Loucy (cell line): ENCODE measurements around the gene C2CD3.

Experiments used
- H2AFZ ChIP-seq: fragments of 200-600 bp; sonication (generic); 2 replicates; pipeline ENCODE4 v1.6.0; 2016; ENCODE audit warnings: antibody characterized with exemption, mild to moderate bottlenecking, low read length, moderate library complexity
- H3F3A ChIP-seq: fragments of 200-600 bp; 2 replicates; pipeline ENCODE4 v1.6.0; 2016; ENCODE audit warnings: antibody characterized with exemption, low read depth, mild to moderate bottlenecking
- H3K27me3 ChIP-seq: fragments of 200-600 bp; sonication (generic); 2 replicates; pipeline ENCODE4 v1.6.1; 2014; ENCODE audit warnings: low read length, mild to moderate bottlenecking; ENCODE audit not compliant: insufficient read depth, poor library complexity, severe bottlenecking
- H3K36me3 ChIP-seq: fragments of 200-600 bp; sonication (generic); 2 replicates; pipeline ENCODE4 v1.6.1; 2016; ENCODE audit warnings: low read length; ENCODE audit not compliant: insufficient read depth
- H3K4me1 ChIP-seq: fragments of 200-600 bp; sonication (generic); 2 replicates; pipeline ENCODE4 v1.5.1; 2014; ENCODE audit warnings: low read length, mild to moderate bottlenecking; ENCODE audit not compliant: insufficient read depth, poor library complexity, severe bottlenecking
- H3K4me2 ChIP-seq: fragments of 200-600 bp; sonication (generic); 2 replicates; pipeline ENCODE4 v1.6.0; 2014; ENCODE audit warnings: antibody characterized with exemption, low read length, low read depth, mild to moderate bottlenecking; ENCODE audit not compliant: poor library complexity, severe bottlenecking
- H3K4me3 ChIP-seq: fragments of 200-600 bp; sonication (generic); 2 replicates; pipeline ENCODE4 v1.5.1; 2014; ENCODE audit warnings: low read length, mild to moderate bottlenecking, mixed read lengths; ENCODE audit not compliant: poor library complexity, severe bottlenecking
- H3K79me2 ChIP-seq: fragments of 200-600 bp; sonication (generic); 2 replicates; pipeline ENCODE4 v1.6.1; 2014; ENCODE audit warnings: low read length; ENCODE audit not compliant: insufficient read depth
- H3K9ac ChIP-seq: fragments of 200-600 bp; sonication (generic); 2 replicates; pipeline ENCODE4 v1.6.0; 2014; ENCODE audit warnings: mild to moderate bottlenecking, low read depth, low read length, moderate library complexity; ENCODE audit not compliant: poor library complexity, severe bottlenecking
- H3K9me2 ChIP-seq: fragments of 200-600 bp; sonication (generic); replicated peaks from 2 replicates; pipeline ENCODE4 v1.6.1; 2016; ENCODE audit warnings: low read depth, low read length, mixed read lengths
- H3K9me3 ChIP-seq: fragments of 200-600 bp; sonication (generic); 2 replicates; pipeline ENCODE4 v1.6.1; 2014; ENCODE audit warnings: mild to moderate bottlenecking, antibody characterized with exemption, low read length, low read depth; ENCODE audit not compliant: insufficient read depth
- H4K20me1 ChIP-seq: fragments of 200-600 bp; sonication (generic); 2 replicates; pipeline ENCODE4 v1.6.0; 2014; ENCODE audit warnings: antibody characterized with exemption, low read length, mild to moderate bottlenecking; ENCODE audit not compliant: insufficient read depth, poor library complexity, severe bottlenecking
- CTCF ChIP-seq: fragments of 200-600 bp; sonication (generic); conservative IDR thresholded peaks from 2 replicates; pipeline ENCODE4 v1.5.1; 2014; ENCODE audit warnings: mild to moderate bottlenecking, antibody characterized with exemption, low read length
- EZH2phosphoT487 ChIP-seq: fragments of 200-600 bp; IDR thresholded peaks from 2 replicates; pipeline ENCODE4 v1.6.1; 2018; ENCODE audit warnings: antibody characterized with exemption, mild to moderate bottlenecking, moderate library complexity, borderline replicate concordance

Gene C2CD3

DNA sequence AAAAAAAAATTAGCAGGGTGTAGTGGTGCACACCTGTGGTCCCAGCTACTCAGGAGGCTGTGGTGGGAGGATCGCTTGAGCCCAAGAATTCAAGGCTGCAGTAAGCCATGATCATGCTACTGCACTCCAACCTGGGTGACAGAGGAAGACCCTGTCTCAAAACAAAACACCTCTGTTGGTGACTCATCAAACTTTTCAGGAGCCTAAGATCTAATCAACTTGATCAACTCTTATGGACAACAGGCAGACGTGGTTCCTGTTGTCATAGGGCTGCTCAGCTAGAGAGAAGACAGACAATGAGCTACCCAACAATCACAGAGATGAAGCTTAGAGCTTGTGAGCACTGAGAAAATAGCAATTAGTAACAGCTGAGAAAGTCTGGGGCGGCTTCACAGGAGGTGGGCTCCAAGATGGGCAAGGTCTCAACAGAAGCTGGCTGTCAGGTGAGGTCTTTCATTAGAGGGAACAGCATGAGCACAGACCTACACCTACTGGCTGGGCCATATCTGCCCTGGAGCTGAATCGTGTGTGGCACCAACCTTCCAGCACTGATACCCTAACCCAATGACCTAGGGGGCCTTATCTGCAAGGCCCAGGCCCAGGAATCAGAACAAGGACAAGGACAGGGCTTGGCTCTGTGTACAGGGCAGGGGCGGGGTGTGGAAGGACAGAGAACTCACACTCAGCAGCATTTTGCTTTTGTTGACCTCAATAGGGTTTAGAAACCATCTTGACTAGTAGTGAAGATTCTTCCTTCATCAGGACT lies 154.7 kb downstream of the C2CD3 start:
- H2AFZ ChIP-seq: no peak overlapping the region

DNA sequence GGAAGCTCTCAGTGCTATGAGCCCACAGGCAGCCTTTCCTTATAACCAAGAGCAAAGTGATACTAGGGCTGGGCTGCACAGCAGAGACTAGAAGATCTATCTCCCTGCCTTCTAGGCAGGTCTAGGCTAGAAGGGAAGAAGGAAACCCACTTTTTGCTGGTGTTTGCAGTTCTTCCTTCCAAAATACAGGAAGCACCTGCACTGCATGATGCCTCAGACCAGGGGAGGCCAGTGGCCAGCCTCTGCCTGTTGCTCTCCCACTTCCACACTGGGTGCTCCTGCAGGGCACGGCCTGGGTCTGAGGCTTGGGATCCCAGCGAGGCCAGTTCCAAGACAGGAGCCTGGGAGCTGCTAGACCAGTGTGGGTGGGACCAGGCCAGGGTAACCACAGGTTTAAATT lies 155.9 kb downstream of the C2CD3 start:
- Histone ChIP-seq H3K36me3 (peaks cover 9% of the 10 kb centered on the region; the same call in 1 of the 2 replicates), H3K79me2 (no peaks in the 10 kb centered on the region)

More for the DNA sequence above, 154.7 kb downstream of the C2CD3 start:
- H3K27me3 ChIP-seq: no peaks in the 10 kb centered on the region
- H3K79me2 ChIP-seq: no peaks in the 10 kb centered on the region
- no peaks in the 10 kb centered on the region for H3K9me2 ChIP-seq
- H4K20me1 ChIP-seq: no peaks in the 10 kb centered on the region
- H3K4me1 ChIP-seq: peaks cover 54% of the 10 kb centered on the region
- no peak overlapping the region for H3K4me3 ChIP-seq
- H3K36me3 ChIP-seq: peaks cover 9% of the 10 kb centered on the region; the same call in 1 of the 2 replicates
- H3K9me3 ChIP-seq: no peaks in the 10 kb centered on the region
- H3K9ac ChIP-seq: no peak overlapping the region
- H3F3A ChIP-seq: no peaks in the 10 kb centered on the region
- H3K4me2 ChIP-seq: no peak overlapping the region
- TF ChIP-seq CTCF (no peak), EZH2phosphoT487 (no peak)

DNA sequence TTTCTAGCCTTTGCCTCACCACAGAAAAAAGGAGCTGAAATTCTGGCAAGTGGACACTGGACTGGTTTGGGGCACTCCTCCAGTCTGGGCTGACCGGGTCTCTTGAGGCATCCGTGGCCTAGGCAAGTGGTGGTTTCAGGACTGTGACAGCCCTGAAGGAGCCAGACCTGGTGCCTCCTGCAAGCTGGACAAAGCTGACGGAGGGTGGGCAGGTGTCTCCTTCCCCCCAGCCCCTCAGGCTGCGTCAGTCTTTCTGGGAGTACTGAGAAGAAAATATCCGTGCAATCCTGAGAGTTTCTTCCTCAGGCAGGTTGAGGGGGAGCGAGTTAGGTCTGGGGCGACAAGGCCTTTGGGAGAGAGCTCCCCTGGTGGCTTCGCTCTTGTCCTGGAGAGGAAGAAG lies 157.7 kb downstream of the C2CD3 start:
- Histone ChIP-seq H3K4me1 (peaks cover 42% of the 10 kb centered on the region), H3F3A (no peaks in the 10 kb centered on the region), H4K20me1 (no peaks in the 10 kb centered on the region), H2AFZ (no peak overlapping the region), H3K36me3 (peaks cover 9% of the 10 kb centered on the region; the same call in 1 of the 2 replicates), H3K9me3 (no peaks in the 10 kb centered on the region), H3K9ac (no peak overlapping the region), H3K79me2 (no peaks in the 10 kb centered on the region), H3K4me2 (no peak overlapping the region), H3K4me3 (no peak overlapping the region), H3K27me3 (no peaks in the 10 kb centered on the region), H3K9me2 (no peaks in the 10 kb centered on the region)
- TF ChIP-seq CTCF (no peak), EZH2phosphoT487 (no peak)

More for the DNA sequence above, 155.9 kb downstream of the C2CD3 start:
- peak overlapping the region; percentile 42 for H3K9ac ChIP-seq
- H3K4me1 ChIP-seq: peaks cover 56% of the 10 kb centered on the region
- no peak for TF ChIP-seq CTCF
- no peak for TF ChIP-seq EZH2phosphoT487
- H3K9me2 ChIP-seq: no peaks in the 10 kb centered on the region
- no peaks in the 10 kb centered on the region for H3K9me3 ChIP-seq
- H3K27me3 ChIP-seq: no peaks in the 10 kb centered on the region
- H4K20me1 ChIP-seq: no peaks in the 10 kb centered on the region
- peak overlapping the region; percentile 55 for H3K4me2 ChIP-seq
- H3F3A ChIP-seq: no peaks in the 10 kb centered on the region
- H3K4me3 ChIP-seq: no peak overlapping the region
- no peak overlapping the region for H2AFZ ChIP-seq
